Measurements from ENCODE around the gene TIMP4.

Gene TIMP4

DNA sequence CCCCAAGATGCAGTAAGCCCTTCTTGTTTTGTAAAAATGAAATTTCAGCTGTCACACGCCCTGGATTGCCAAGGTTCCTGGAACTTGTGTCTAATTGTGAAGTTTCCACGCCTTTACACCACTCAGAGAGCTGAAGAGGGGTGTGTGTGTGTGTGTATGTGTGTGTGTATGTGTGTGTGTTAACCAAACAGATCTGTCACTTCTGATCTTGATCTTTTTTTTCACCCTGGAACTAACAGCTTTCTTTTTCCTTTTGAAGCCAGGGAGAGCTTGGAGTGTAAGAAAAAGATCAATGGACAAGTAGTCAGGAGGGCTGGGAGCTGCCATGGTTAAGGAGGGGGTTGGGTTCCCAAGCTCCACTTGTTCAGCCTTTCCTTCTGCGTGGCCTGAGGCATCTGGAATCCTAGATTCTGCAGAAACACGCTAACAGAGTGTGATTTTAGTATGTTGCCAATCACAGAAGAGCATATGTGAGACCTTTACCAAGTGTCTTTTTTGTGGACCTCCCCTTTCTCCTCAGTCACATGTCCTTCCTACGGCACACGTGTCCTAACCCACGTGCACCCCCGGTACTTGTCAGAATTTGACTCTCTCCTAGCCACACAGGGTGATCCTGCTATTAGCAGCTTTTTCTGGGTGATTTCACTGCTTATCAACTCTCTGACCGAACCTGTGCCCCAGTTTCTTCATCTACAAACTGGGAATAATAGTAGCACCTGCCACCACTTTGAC lies 11.5 kb downstream of the TIMP4 start:
- no peak for DNase-seq

DNA sequence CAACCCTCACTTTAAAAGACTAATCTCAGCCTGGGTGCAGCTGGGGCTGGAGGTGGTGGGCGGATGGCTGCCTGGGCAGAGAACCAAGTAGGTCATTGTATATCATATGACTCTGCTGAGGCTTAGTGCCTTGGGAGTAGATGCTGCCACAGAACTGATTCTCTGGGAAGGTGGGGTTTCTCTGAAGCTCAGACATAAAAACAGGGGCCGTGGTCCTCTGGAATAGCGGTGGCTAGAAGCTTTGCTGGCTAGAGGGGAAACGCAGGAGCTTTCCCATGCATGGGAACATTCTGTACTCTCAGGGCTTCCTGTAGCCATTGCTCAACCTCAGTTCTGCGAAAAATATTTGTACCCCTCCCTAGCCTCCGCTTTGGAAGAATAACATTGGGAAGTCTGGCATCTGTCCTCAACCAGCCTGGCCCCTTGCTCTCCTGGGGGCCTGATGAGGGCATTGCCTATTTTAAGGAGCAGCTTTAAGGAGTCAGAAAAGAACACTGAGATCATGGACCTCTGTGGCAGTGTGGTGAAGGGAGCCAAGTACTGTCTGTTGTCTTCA lies 14.7 kb downstream of the TIMP4 start:
- DNase-seq, result no peak

- no peak for DNase-seq
Measured at GRCh38 chr3:12142476-12142875, 16.2 kb downstream of the TIMP4 start.

DNA sequence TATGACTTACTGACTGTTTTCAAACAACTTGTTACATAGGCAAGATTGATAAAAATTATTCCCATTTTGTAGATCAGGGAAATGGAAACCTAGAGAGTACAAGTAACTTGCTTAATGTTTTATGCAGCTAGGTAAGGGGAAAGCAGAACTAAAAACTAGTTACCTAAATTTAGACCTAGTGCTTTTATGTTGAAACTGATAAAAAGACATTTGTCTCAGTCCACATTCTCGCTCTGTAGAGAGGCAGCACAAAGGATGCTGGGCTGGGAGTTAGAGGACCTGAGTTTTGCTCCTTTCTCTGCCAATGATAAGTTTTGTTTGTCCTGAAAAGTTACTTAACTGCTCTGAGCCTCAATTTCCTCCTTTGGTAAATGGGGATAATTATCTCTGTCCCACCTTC lies 17.4 kb downstream of the TIMP4 start:
- no peak for DNase-seq

GRCh38 chr3:12139111-12139511 lies 19.6 kb downstream of the TIMP4 start:
- no peak for DNase-seq

- DNase-seq, result no peak
Measured at GRCh38 chr3:12138044-12138443, 20.7 kb downstream of the TIMP4 start.

GRCh38 chr3:12136371-12136770 lies 22.3 kb downstream of the TIMP4 start:
- DNase-seq, result no peak

- no peak for DNase-seq
Measured at GRCh38 chr3:12135029-12135657, 23.6 kb downstream of the TIMP4 start.

DNA sequence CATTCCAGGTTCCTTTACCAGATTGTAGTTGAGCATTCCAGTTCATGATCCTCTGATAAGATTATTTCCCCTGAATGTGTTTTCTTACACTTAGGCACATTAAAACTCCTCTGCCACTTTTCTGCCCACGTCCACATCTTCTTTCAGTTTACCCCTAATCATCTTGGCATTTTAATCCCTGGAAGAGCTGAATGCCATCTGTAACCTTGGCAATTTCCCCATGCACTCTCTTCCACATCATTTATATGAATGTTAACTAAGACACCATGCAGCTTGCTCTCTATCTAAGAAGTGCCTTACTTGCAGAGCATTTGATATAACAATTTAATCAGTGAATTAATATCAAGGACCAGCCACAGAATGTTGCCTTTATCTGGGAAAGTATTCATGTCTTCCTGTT lies 25.8 kb downstream of the TIMP4 start:
- no peak for DNase-seq

DNA sequence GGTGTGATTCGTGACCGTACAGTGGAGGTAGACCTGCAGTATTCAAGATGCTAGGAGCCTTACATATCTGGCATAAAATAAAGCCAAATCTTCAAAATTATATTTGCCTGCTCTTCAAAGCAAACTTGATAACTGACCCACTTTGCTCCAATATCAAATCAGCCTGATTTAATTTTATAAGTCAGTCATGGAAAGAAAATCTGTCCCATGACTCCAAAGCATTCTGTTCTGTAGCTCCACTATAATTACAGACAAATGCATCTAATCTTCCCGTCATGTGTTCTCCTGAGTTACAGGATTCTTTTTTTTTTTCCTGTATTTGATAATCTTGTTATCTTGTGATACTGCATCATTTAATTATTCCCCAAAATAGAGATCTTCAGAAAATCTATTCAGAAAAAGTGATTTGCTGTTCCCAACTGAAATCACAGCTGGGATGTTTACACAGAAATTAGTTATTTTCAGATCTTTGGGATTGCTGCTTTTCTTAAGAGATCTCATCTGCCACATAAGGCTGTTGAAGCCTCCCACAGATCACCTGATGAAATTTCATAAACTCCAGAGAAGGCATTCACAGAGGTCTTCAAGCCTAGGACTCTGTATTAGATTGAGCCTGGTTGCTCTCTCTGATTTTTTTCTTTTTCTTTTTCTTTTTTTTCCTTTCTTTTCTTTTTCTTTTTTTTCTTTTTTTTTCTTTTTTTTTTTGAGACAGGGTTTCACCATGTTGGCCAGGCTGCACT lies 27.2 kb downstream of the TIMP4 start:
- DNase-seq, result no peak

DNA sequence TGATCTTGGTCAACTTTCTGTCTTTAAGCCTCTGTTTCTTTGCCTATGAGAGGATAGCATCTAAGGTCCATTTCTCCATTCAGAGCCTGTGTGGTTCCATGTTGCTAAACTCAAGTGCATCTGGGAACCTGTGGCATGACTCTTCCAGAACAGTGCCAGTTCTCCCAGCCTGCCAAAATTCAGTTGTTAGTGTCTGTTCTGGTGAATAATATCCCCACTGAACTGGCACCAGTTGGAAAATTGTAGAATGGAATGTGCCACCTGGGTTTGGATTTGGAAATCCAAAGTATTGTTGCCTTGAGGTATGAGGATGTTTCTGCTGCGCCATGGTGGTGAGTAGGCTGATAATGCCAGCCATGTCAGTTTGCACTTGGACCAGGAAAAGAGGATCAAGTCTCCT lies 31.3 kb downstream of the TIMP4 start:
- no peak for DNase-seq

GRCh38 chr3:12125772-12126171 lies 32.9 kb downstream of the TIMP4 start:
- no peak for DNase-seq

- DNase-seq, result no peak
Measured at GRCh38 chr3:12121466-12121865, 37.2 kb downstream of the TIMP4 start.

- no peak for DNase-seq
Measured at GRCh38 chr3:12120374-12121140, 38.2 kb downstream of the TIMP4 start.

DNA sequence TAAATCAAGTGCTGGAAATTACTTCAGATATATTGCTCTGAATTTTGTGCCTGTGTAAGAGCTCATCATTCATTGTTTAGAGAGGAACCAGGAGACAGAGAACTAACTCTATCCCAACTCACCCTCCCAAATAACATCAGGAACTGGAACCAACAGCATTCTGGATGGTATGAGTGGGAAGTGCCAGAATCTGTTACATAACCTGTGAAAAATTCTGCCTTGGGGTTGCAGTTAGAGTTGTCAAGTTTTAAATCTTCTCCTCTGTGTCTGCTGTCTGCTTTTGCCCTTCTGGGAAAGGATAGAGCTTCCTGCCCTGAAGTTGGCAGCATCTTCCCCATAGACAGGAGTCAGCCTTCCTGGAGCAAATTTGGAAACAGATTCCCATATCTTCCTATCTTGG lies 41.2 kb downstream of the TIMP4 start:
- DNase-seq, result no peak

DNA sequence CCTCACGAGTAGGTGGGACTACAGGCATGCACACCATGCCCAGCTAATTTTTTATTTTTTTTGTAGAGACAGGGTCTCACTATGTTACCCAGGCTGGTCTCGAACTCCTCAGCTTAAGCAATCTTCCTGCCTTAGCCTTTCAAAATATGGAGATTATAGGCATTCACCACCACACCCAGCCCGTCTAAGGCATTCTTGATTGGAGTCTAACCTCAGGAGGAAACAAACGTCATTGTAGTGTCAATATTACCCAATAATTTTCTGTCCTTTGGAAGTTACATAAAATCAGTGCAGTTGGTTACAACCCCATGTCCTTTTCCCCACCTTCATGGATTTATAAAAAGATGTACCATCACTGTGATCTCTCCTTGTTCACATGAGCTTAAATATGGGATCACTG lies 41.8 kb downstream of the TIMP4 start:
- no peak for DNase-seq

GRCh38 chr3:12115849-12116248 lies 42.9 kb downstream of the TIMP4 start:
- DNase-seq, result no peak

GRCh38 chr3:12115104-12115503 lies 43.6 kb downstream of the TIMP4 start:
- no peak for DNase-seq

- DNase-seq, result no peak
Measured at GRCh38 chr3:12114251-12114650, 44.5 kb downstream of the TIMP4 start.

DNA sequence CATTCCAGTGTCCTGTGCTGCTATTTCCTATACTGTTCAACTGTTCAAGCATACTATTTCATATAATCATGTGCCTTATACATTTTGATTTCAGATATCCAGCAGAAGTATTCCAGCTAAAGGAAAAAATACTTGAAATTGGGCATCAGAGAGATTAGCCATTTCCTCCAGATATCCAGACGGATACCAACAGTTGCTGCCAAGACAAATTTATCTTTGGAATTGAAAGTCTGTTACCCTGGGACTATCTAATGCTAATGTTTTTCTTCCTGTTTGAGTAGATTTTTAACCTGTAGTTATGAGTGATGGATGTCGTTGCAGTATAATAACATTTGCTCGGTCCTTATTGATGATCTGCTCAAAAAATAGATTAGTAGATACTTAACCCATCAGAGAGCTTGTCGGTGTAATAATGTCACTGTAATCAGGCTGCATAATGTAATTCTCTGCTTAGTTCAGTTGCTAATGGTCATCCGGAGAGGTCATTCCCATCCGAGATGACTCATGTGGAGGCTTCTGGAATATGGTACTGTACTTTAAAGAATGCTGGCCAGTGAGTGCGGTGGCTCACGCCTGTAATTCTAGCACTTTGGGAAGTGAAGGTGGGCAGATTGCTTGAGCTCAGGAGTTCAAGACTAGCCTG lies 51.5 kb downstream of the TIMP4 start:
- no peak for DNase-seq

All from NCI-H1694 (cell line).